ENCODE measurements around the gene ANKRD53.

Gene ANKRD53, protein sequence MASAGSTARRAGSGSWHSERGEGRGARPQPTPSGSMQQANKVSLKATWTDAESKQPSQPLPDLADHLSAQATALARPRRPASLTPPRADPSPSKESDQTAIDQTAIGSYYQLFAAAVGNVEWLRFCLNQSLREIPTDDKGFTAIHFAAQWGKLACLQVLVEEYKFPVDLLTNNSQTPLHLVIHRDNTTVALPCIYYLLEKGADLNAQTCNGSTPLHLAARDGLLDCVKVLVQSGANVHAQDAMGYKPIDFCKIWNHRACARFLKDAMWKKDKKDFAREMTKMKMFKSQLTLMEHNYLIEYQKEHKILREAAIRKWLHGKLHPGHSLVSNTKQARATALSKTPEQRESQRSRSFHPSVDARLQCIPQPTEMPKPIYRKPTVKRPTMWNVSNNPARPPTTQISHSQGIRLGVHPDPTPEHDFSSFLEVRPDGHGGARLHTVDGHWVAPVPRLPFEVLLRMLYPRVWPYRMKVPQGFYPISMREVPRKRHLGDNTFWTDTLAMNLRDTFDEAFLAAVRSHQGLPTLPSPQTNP

DNA sequence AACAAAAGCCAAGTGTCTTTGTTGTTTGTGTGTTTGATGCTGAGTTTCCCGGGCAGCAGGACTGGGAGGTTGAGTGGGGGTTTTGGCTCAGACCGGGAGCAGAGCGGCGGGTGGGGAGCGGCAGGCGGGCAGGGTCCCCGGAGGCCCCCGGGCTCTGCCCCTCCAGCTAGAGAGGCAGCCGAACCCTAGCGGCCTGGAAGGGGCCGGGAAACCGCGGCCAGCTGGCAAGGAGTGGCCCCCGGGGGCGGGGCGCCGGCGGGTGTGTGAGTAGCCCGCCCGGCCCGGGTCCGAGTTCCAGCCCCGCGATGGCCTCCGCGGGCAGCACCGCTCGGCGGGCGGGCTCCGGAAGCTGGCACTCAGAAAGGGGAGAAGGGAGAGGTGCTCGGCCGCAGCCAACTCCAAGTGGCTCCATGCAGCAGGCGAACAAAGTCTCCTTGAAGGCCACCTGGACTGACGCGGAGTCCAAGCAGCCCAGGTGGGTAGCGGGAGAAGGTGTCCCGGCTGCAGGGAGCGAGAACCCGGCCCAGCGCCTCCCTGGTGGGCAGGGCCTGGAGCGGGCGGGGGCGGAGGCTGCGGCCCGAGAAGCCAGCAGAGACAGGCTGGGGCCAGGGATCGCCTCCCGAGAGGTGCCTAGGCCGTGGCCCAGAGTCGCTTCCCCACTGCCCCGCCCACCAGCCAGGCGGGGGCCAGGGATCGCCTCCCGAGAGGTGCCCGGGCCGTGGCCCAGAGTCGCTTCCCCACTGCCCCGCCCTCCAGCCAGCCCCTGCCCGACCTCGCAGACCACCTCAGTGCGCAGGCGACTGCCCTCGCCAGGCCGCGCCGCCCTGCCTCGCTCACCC lies at the start of gene ANKRD53:
Gene ANKRD53 (plus strand): TSS at position 290 of the 839 bp plus-strand sequence. CDS start 16 bp downstream, at position 306.
- DNase-seq: no peak

DNA sequence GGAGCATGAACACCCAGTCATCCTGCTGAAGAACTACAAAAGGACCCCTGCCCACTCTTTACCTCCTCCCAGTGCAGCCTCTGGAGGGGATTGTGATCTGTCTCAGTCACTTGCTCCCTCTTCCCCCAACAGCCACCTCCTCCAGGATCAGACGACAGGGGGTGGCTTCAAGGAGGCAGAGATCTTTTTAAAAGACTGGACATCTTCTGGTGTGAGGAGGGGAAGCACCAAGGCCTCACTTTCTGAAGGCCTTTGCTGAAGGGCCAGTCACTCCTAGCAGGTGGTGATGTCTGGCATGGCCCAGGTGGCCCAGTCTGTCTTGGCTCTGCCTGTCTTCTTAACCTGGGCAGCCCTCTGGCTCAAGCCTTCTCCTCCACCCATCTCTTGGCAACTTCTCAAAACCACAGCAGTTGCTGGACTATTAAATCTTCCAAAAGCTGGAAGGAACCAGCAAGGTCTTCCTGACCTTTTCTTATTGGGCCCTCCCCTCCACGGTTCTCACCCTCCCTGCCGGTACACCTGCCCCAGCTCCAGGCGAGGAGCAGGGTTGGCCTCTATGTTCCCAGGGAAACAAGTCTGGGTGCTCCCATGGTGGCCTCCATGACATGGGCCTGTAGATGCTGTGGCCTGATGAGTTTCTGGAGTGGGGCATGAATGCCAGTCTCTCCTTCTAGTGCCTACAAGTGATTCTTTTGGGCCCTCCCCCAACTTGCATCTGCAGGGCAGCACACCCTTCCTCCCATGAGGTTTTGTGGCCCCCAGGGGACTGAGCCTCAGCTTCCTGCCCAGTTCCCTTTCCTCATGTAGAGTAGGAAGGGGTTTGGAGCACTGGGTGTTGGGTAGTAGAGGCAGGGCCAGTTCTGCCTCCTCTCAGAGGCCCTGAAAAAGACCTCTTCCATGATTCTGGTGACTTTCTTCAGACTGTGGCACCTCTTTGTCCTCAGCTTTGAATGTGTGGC lies 47.8 kb upstream of the ANKRD53 start:
- no peak for DNase-seq

DNA sequence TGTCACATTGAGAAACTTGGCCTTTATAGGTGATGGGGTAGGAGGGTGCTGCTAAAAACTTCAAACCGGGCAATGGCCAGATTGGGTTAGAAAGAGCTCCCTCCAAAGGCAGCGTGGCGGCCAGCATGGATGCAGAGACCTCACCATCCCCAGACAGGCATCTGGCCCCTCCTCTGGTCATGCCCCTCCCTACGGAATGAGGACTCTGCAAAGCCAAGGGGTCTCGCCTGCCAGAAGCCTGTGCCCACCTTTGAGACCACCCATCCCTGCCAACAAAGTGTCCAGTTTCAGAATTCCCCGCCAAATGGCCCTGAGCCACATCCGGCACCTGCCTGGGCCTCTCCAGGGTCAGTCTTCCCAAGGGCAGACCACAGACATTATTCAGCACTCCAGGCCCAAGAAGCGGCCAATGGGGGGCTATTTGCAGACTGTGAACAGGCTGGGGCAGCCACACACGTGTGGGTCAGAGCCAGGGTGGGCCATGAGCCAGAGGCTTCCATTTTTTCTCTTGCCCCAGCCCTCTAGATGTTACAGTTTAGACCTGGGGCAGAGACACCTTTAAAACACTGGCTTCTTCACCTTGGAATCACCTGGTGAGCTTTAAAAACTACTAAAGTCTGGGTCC lies 46.9 kb upstream of the ANKRD53 start:
- no peak for DNase-seq

DNA sequence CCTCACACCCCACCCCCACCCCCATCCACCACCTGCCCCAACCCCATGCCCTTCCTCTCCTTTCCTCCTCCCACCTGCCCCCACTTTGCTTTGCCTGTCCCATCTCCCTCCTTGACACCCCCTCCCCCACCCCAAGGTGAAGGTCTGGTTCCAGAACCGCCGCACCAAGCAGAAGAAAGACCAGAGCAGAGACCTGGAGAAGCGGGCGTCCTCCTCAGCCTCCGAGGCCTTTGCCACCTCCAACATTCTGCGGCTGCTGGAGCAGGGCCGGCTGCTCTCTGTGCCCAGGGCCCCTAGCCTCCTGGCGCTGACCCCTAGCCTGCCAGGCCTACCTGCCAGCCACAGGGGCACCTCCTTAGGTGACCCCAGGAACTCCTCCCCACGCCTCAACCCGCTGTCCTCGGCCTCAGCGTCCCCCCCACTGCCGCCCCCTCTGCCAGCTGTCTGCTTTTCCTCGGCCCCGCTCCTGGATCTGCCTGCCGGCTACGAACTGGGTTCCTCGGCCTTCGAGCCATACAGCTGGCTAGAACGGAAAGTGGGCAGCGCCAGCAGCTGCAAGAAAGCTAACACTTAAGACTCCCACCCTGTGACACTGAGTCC lies 45.7 kb upstream of the ANKRD53 start:
- DNase-seq: no peak

DNA sequence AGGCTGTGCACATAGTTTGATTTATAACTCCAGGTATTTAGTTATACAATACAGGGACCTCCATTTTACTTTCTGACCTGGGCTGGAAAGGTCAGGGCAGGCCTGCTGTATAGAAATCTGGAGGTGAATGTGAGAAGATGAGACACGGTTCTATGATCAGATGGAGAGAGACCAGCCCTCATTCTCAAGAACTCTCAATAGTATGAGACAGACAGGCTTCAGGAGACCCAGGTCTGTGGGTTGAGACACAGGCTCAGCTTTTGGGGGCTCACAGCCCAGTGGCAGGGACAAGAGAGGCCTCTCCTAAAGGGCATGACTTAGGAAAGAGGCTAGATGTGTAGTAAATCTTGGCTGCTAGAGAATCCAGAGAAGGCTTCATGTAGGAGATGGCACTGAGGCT lies 43.4 kb upstream of the ANKRD53 start:
- DNase-seq: no peak

DNA sequence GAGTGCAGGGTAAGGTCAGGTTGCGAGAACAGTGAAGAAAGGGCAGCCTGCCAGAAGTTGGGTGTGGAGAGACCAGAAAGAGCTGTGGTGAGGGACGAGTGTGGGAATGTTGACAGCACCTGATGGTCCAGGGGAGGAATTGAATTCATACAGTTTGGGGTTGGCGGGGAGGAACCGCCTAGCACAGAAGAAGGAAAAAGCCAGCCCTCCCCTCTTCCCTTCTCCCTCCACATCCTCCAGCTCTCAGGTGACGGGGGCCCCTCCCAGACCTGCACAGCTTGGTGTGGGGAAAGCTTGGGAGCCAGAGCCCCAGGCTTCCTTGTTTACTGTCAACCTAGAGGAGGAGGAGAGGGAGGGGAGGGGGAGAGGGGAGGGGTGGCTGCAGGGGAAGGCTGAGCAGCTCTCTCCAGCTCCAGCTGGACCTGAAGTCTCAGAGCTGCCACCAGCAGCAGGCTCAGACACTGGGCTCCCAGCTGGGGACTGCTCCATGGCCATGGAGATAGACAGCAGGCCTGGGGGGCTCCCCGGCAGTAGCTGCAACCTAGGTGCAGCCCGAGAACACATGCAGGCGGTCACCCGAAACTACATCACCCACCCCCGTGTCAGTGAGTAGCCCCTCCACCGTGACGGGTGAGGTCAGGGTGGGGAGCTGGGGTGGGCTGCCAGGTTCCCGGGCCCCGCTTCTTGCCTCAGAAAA lies 42.8 kb upstream of the ANKRD53 start, which contains the start of gene ATP6V1B1:
Gene ATP6V1B1 (plus strand): TSS at position 433 of the 697 bp plus-strand sequence. CDS start 55 bp downstream, at position 488.
- no peak for DNase-seq

DNA sequence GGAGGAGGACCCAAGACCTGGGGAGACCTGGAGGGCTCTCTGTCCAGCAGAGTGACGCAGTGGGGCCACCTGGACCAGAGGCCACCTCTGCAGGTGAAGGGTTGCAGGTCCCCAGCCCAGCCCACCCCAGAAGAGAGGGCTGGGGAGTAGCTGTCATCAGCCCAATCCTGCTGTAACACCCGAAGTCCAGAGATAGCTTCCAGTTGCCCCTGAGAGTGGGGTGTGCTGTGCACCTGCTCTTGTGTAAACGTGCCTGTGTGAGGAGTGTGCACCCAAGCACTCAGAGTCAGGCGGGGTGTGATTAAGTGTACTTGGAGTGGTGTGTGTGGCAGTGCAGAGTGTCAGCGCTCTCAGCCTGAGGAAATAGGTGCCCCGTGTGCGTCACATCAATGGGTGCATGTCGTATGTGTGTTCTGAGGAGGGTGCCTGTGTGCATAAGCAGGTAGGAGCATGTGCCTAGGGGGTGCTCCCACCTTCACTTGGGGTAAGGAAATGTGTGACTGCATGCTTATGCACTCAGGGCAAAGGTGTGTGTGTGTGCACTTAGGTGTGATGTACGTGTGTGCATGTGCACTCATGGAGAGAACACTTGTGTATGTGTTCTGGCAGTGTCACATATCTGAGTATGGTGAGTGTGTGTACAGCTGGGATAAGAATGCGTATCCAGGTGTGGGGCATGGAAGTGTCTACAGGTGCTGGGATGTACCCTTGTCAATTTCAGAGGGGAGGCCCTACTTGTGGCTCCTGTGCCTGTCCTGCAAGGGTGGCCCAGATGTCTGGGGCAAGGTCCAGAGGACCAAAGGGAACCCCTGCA lies 42.1 kb upstream of the ANKRD53 start:
- no peak for DNase-seq

DNA sequence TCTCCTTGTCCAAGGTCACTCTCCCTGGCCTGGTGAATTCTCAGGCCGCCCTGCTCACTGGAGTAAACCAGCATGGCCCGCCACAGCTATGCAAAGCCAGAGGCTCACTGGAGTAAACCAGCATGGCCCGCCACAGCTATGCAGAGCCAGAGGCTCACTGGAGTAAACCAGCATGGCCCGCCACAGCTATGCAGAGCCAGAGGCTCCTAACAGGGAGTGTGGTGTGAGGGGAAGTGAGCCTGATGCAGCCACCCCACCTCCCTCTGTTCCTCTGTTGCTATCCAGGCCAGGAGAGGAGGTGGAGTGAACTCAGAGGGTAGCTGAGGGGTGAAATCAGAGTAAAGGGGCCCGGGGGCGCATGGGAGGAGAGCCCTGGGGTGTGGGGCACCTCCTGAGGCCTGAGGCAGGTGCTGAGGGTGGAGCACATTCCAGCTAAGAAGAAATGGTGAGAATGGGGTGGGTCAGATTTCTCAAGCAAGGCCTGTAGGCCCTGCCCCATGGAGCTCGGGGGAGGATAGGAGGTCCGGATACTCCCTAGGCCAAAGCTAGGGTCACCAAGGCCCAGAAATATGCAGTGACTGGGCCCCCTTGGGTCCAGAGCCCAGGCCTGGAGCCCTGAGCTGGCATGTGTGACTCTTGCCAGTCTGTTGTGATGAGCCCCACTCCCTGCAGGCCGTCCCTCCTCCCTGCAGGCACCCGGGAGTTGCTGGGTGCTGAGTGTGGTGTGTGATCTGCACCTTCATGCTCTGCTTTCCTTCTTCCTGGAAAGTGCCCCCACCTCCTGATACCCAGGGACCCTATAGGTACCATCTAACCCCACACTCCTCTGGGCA lies 41.2 kb upstream of the ANKRD53 start:
- DNase-seq: no peak

DNA sequence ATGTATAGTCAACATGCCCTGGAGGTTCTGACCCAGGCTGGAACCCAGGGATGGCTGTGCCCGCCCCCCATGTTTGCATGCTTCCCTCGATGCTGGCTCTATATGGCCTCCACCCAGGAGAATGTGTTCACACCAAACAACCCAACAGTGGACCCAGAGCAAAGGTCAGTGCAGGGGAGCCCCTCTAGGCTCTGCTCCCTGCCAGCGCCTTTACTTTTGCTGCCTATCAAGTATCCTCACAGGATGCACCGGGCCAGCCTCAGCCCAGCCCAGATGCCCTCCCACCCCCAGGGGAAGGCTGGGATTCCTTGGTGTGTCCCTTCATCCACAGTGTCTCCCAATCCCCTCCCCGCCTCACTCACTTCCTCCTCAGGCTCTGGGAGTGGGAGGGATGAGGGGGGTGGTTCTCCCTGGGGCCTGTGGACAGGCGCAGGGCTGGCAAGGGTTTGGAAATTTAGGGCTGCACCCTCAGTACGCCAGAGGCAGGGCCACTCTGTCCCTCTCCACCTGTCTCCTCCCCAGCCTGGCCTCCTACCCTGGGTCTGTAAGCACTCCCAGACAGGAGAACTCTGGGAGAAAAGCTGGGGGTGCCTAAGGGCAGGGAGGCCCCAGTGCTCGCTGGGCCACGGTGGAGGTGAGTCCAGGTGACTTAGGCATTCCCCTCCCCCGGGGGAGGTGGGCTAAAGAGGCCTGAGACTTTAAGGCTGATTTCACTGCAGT lies 40.4 kb upstream of the ANKRD53 start:
- no peak for DNase-seq

DNA sequence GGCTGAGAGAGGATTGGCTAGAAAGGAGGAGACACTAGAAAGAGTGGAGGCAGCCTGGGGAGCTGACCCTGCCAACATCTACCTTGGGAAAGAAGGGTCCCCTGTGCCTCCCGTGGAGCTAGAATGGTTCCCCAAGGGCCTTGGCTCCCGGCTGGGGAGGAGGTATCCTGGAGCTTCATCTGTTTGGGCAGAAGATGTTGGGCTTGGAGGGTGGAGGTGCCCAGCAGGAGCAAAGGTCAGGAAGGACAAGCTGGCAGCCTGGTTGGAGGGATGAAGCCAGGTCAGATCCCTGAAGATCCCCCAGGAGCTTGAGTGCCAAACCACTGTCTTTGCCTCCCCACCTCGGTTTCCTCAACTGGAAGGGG lies 39.9 kb upstream of the ANKRD53 start:
- no peak for DNase-seq

DNA sequence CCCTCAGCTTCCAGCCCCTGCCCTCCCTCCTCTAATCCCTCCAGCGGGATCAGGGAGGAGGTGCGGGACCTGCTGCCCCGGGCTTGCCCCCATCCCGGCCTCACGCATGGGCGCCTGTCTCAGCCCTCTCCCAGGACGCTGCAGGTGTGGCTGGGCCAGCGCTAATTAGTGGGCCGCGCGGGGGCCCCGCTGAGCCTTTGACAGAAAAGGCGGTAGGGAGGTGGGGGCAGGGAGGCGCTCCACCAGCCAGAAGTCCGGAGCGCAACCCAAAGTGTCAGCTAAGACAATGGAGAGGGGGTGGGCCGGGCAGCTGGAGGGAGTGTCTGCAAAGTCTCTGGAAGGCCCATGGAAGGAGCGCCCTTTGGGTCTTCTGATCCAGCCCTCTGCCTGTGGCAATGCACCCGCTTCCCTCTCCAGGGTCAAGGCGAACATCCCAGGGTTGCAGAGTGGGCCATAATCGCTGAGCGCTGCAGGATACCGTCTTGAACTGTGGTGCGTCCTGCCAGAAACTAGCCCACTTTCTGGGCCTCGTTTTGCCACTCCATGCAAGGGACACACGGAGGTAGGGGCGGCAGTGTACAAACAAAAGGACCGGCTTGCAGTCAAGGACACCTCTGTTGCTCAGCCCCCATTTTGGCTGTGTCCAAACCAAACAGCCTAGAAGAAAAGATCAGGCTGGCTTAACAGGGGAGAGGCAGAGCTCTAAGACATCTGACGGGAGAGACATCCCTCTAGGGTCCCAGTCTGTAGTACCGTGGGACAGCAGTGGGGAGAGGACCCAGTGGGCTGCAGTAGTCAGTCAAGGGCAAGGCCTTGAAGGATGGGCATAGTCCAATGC lies 39.2 kb upstream of the ANKRD53 start:
- no peak for DNase-seq

DNA sequence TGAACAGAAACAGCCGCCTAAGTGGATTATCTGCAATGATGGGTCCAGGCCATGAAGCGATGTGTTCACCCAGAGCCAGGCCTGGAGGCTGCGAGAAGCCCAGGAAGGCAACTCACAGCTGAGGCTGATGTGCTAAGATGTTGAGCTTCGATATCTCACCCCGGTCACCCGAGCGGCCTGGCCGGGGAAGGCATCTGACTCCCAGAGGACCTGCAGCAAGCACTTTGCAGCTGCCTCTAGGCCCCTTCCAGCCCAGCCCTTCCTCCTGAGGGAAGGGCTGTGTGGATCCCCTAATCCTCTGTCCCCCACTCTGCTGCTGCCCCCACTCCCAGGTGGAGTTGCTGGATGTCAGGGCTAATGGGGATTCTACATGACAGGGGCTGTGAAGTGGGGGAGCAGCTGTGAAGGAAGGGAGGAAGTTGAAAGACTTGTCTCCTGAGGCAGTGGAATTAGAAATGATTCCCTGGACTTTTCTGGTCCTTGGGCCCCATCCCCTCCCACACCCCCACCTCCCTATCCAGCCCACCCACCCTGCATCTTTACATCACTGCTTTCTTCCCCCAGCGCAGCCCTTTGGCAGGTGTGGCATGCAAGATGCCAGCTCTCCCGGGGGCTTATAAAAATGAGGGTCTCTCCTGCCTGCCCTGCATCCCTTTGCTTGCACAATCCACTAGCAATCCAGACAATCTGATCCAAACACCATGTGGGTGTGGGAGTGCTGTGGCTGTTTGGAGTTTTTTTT lies 38.4 kb upstream of the ANKRD53 start:
- no peak for DNase-seq

DNA sequence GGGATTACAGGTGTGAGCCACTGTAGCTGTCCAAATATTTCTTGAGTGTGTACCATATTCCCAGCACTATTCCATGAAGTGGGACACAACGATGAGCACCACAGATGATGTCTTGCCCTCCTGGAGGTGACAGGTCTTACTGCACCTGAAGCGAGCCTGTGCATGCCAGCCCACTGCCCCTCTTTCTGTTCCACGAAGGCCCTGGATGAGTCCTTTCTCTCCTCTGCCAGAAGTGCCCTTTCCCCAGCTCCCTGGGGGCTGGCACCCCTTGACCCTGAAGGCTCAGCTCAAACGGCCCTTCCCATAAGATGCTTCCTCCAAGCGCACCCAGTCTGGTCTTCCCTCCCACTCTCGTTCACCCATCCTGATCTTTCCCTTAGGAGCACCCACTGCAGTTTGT lies 37.2 kb upstream of the ANKRD53 start:
- DNase-seq: no peak

DNA sequence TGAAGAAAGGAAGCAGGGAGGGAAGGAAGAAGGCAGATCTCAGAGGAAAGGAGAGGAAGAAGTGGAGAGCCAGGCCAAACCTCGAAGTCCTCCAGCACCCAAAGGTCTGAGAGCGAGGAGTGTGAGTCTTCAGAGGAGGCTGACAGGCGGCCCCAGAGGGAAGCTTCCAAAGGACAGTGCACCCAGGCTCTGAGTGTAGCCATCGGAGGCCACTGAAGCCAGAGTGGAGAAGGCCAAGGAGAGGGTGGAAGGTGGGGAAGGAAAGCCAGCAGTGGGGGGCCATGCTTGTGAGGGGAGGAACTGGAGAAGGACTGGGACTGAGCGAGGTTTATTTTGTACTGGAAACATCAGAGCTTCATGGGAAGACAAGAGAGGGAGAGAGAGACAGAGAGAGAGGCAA lies 36.7 kb upstream of the ANKRD53 start:
- no peak for DNase-seq

DNA sequence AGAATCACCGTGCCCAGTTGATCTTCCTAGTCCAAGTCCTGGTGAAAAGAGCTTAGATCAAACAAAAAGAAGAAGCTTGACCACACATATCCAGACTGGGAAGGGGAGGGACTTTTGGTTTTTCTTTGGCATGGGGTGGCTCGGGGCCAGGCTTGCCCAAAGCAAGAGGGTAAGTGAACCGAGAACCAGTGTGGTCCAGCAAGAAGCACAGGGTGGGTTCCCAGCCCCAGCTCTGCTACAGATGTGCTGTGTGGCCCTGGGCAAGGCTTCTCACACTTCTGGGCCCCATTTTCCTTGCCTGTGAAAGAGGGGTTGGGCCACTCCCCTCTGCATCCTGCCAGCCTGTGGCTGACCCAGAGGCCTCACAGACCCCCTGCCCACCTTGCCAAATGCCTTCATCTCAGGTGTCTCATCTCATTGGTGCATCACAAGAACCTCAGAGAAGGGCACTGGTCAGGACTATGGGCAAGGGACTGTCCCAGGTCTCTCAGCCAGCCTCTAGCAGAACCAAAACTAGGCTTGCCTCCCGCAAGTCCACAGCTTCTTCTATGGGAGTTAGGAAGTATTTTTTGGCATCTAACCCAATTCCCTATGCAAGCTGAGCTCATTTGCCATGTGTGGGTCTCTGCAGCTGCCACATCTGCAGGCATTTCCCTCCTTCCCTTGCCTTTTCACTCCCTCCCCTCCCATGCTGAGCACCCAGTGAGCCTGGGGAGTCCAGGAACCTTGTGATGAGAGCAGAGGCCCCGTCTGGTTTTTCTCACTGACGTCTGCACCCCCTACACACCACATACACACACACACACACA lies 35.8 kb upstream of the ANKRD53 start:
- DNase-seq: no peak

Measured in activated CD4-positive, alpha-beta T cell treated with anti-CD3 and anti-CD28 coated beads, Interleukin-2, amount 50 U/mL, for 1 hour (primary cell).